Mesodermal cell (in vitro differentiated cells): ENCODE measurements around the gene PNPLA6.

Experiments
- H3K27ac ChIP-seq: 2 replicates; pipeline ENCODE4 v1.7.0; 2013; ENCODE audit warnings: mild to moderate bottlenecking, low read depth, low read length, moderate library complexity; ENCODE audit not compliant: severe bottlenecking
- H3K36me3 ChIP-seq: 2 replicates; pipeline ENCODE4 v1.7.1; 2013; ENCODE audit warnings: mild to moderate bottlenecking, low read length, moderate library complexity; ENCODE audit not compliant: control insufficient read depth, insufficient read depth
- H3K4me1 ChIP-seq: one replicate; pipeline ENCODE4 v1.7.1; 2013; ENCODE audit warnings: mild to moderate bottlenecking, low read length; ENCODE audit not compliant: insufficient read depth, control insufficient read depth, poor library complexity, severe bottlenecking
- H3K4me3 ChIP-seq: 2 replicates; pipeline ENCODE4 v1.7.0; 2013; ENCODE audit warnings: low read length, control low read depth, mild to moderate bottlenecking; ENCODE audit not compliant: insufficient read depth, poor library complexity, severe bottlenecking; ENCODE audit errors: extremely low read depth
- H3K9me3 ChIP-seq: 2 replicates; pipeline ENCODE4 v1.7.1; 2013; ENCODE audit warnings: mild to moderate bottlenecking, low read length, moderate library complexity; ENCODE audit not compliant: control insufficient read depth
- WGBS, 2 experiments: methylation state at CpG; one replicate each; pipeline ENCODE4 v1.1.5; 2013; ENCODE audit warnings: missing lambda C conversion rate in 2 of 2; ENCODE audit not compliant: insufficient coverage in 2 of 2; 5-methylcytosine and 5-hydroxymethylcytosine counted together

PNPLA6 gene

GRCh38 chr19:7605490-7606222, 70.1 kb downstream of the PNPLA6 start:
- Histone ChIP-seq H3K27ac (no peak overlapping the region), H3K4me3 (no peak overlapping the region), H3K4me1 (no peaks in the 10 kb centered on the region), H3K36me3 (no peaks in the 10 kb centered on the region), H3K9me3 (no peaks in the 10 kb centered on the region)
- 86 to 87% methylated on average over 7 to 8 of the region's 14 CpGs for WGBS, 2 experiments

DNA sequence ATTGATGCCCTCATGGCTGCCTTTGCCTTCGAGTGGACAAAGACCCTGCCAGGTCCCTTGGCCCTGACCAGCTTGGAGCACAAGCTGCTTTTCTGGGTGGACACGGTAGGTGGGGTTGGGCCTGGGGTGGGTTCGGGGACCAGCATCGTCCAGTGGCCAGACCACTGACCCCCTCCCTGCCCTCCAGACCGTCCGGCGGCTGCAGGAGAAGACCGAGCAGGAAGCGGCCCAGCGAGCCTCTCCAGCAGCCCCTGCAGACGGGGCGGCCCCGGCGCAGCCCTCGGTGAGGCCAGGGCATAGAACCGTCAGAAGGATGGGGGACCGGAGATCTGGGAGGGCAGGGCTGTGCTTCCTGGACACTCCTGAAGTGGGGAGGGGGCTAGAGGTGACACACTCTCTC, 70.8 kb downstream of the PNPLA6 start:
- 96 to 100% methylated on average over 7 to 16 of the region's 17 CpGs for WGBS, 2 experiments
- Histone ChIP-seq H3K4me1 (no peaks in the 10 kb centered on the region), H3K27ac (no peak overlapping the region), H3K4me3 (no peak overlapping the region), H3K9me3 (no peaks in the 10 kb centered on the region), H3K36me3 (no peaks in the 10 kb centered on the region)

- Histone ChIP-seq H3K9me3 (no peaks in the 10 kb centered on the region), H3K36me3 (no peaks in the 10 kb centered on the region), H3K27ac (no peak overlapping the region), H3K4me3 (no peak overlapping the region), H3K4me1 (no peaks in the 10 kb centered on the region)
- 80 to 83% methylated on average over 1 to 5 of the region's 10 CpGs for WGBS, 2 experiments
Observed at GRCh38 chr19:7607212-7607873, 71.8 kb downstream of the PNPLA6 start.

- H3K36me3 ChIP-seq: no peaks in the 10 kb centered on the region
- no peaks in the 10 kb centered on the region for H3K4me1 ChIP-seq
- no peak overlapping the region for H3K4me3 ChIP-seq
- H3K27ac ChIP-seq: no peak overlapping the region
- WGBS, 2 experiments: 92 to 95% methylated on average over 13 to 16 of the region's 25 CpGs
- H3K9me3 ChIP-seq: no peaks in the 10 kb centered on the region
Observed at GRCh38 chr19:7607874-7608560, 72.5 kb downstream of the PNPLA6 start.

DNA sequence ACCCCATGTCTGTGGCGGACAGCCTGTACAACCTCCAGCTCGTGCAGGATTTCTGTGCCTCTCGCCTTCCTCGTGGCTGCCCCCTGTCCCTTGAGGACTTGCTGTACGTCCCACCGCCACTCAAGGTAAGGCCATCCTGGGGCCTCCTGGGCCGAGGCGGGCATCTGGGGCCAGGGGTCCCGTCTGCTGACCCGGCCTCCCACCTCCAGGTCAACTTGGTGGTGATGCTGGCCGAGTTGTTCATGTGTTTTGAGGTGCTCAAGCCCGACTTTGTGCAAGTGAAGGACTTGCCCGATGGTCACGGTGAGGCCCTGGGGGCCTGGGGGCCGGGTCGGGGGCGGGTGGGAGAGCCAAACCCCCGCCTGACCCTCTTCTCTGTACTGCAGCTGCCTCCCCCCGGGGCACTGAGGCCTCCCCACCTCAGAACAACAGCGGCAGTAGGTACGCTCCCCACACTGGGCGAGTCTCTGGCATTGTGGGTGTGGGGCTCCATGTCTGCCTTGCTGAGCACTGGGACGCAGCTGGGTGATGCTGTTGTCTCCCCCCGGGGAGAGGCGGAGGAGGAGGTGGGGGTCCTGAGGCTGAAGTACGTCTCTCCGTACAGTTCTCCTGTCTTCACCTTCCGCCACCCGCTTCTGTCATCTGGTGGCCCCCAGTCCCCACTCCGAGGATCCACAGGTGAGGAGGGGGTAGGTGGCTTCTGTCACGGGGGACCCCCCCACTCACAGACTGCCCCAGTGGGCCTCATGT, 75.1 kb downstream of the PNPLA6 start:
- no peak overlapping the region for H3K27ac ChIP-seq
- H3K4me1 ChIP-seq: no peaks in the 10 kb centered on the region
- H3K36me3 ChIP-seq: no peaks in the 10 kb centered on the region
- H3K4me3 ChIP-seq: no peak overlapping the region
- 84 to 94% methylated on average over 11 to 23 of the region's 31 CpGs for WGBS, 2 experiments
- H3K9me3 ChIP-seq: no peaks in the 10 kb centered on the region
